GM23338 (cell line): Measurements from ENCODE around the gene AHDC1. TPM values are rescaled to one million over a fixed set of nuclear protein-coding genes. Genes with fewer than 3 reads are reported as not detected.

Experiments
- ATAC-seq: fragments of 200-7000 bp; cut with Tn5 transposase; 3 replicates; pipeline ENCODE4 v1.9.1; 2020
- DNase-seq: peaks from one replicate; pipeline ENCODE4 v3.0.0-alpha.2; 2015; ENCODE audit warnings: low spot score
- H2AFZ ChIP-seq: fragments of 200-600 bp; sonication (generic); 2 replicates; pipeline ENCODE4 v1.8.0; 2016; ENCODE audit warnings: antibody characterized with exemption, mild to moderate bottlenecking, moderate library complexity
- H3F3A ChIP-seq: fragments of 200-600 bp; sonication (generic); replicated peaks from 2 replicates; pipeline ENCODE4 v1.8.0; 2017; ENCODE audit warnings: antibody characterized with exemption, mixed run types, low read depth
- H3K27ac ChIP-seq: fragments of 200-600 bp; sonication (generic); 2 replicates; pipeline ENCODE4 v1.6.1; 2016; ENCODE audit warnings: low read depth
- H3K27me3 ChIP-seq: fragments of 200-600 bp; sonication (generic); 2 replicates; pipeline ENCODE4 v1.8.0; 2016; ENCODE audit warnings: mild to moderate bottlenecking, mixed run types, moderate library complexity; ENCODE audit not compliant: insufficient read depth
- H3K36me3 ChIP-seq: fragments of 200-600 bp; sonication (generic); 2 replicates; pipeline ENCODE4 v1.8.0; 2016; ENCODE audit warnings: mild to moderate bottlenecking; ENCODE audit not compliant: insufficient read depth
- H3K4me1 ChIP-seq: fragments of 200-600 bp; sonication (generic); 2 replicates; pipeline ENCODE4 v1.8.0; 2016; ENCODE audit warnings: mild to moderate bottlenecking, moderate library complexity; ENCODE audit not compliant: insufficient read depth
- H3K4me2 ChIP-seq: fragments of 200-600 bp; sonication (generic); 2 replicates; pipeline ENCODE4 v1.7.1; 2017; ENCODE audit warnings: mixed run types
- H3K4me3 ChIP-seq: fragments of 200-600 bp; sonication (generic); 2 replicates; pipeline ENCODE4 v1.6.1; 2016; ENCODE audit warnings: mixed run types
- H3K79me2 ChIP-seq: fragments of 200-600 bp; sonication (generic); replicated peaks from 2 replicates; pipeline ENCODE4 v1.8.0; 2017; ENCODE audit warnings: mild to moderate bottlenecking; ENCODE audit not compliant: insufficient read depth
- H3K9me2 ChIP-seq: fragments of 200-600 bp; sonication (generic); 2 replicates; pipeline ENCODE4 v1.8.0; 2017; ENCODE audit not compliant: insufficient read depth
- H4K20me1 ChIP-seq: fragments of 200-600 bp; sonication (generic); replicated peaks from 2 replicates; pipeline ENCODE4 v1.8.0; 2017; ENCODE audit warnings: mild to moderate bottlenecking; ENCODE audit not compliant: insufficient read depth
- H3K27ac Mint-ChIP-seq: 2 replicates; pipeline ENCODE4 v1.8.0; 2020; ENCODE audit warnings: inconsistent platforms, mild to moderate bottlenecking, moderate library complexity, mixed read lengths
- H3K27me3 Mint-ChIP-seq: 3 replicates; pipeline ENCODE4 v1.8.0; 2022; ENCODE audit warnings: low read depth, mild to moderate bottlenecking, moderate library complexity, mixed read lengths, inconsistent platforms; ENCODE audit not compliant: insufficient read depth, poor library complexity
- H3K36me3 Mint-ChIP-seq: 3 replicates; pipeline ENCODE4 v1.8.0; 2021; ENCODE audit warnings: low read depth, mild to moderate bottlenecking, inconsistent platforms, moderate library complexity, mixed read lengths
- H3K4me1 Mint-ChIP-seq: 3 replicates; pipeline ENCODE4 v1.8.0; 2020; ENCODE audit warnings: mild to moderate bottlenecking, inconsistent platforms, mixed read lengths
- H3K4me3 Mint-ChIP-seq: 3 replicates; pipeline ENCODE4 v1.8.0; 2021; ENCODE audit warnings: moderate library complexity, mild to moderate bottlenecking, inconsistent platforms, mixed read lengths
- H3K9me3 Mint-ChIP-seq: 3 replicates; pipeline ENCODE4 v1.8.0; 2020; ENCODE audit warnings: moderate library complexity, mild to moderate bottlenecking, inconsistent platforms, mixed read lengths
- CREB1 ChIP-seq: fragments of 250-450 bp; sonication (Bioruptor Pico); IDR thresholded peaks from 2 replicates; pipeline ENCODE4 v1.5.0; 2020; ENCODE audit warnings: low read depth, mild to moderate bottlenecking, moderate library complexity
- EZH2 ChIP-seq: fragments of 200-600 bp; sonication (generic); IDR thresholded peaks from one replicate; pipeline ENCODE4 v1.8.0; 2017; ENCODE audit warnings: antibody characterized with exemption, mild to moderate bottlenecking, low read depth; ENCODE audit not compliant: unreplicated experiment
- EZH2phosphoT487 ChIP-seq: fragments of 200-600 bp; sonication (generic); IDR thresholded peaks from one replicate; pipeline ENCODE4 v1.8.1; 2018; ENCODE audit warnings: antibody characterized with exemption; ENCODE audit not compliant: unreplicated experiment
- NANOG ChIP-seq: IDR thresholded peaks from 2 replicates; pipeline ENCODE4 v1.6.1; 2016; ENCODE audit warnings: antibody characterized with exemption, borderline replicate concordance
- POLR2AphosphoS5 ChIP-seq: IDR thresholded peaks from 2 replicates; pipeline ENCODE4 v1.6.1; 2016; ENCODE audit warnings: antibody characterized with exemption, low read depth
- STAT1 ChIP-seq: IDR thresholded peaks from one replicate; pipeline ENCODE4 v1.6.1; 2016; ENCODE audit warnings: antibody characterized with exemption; ENCODE audit not compliant: unreplicated experiment
- ZNF114 ChIP-seq: fragments of 250-450 bp; sonication (Bioruptor Pico); IDR thresholded peaks from 2 replicates; pipeline ENCODE4 v1.5.0; 2020; ENCODE audit warnings: mild to moderate bottlenecking, moderate library complexity
- ZNF331 ChIP-seq: fragments of 250-450 bp; sonication (Bioruptor Pico); IDR thresholded peaks from 2 replicates; pipeline ENCODE4 v1.5.0; 2020; ENCODE audit warnings: low read depth, mild to moderate bottlenecking, moderate library complexity
- polyA plus RNA-seq: library from polyadenylated mRNA; unstranded; fragments of >200 nt; fragmentation: Nextera tagmentation; extraction: Ambion mirVana; gene quantifications from 2 replicates; pipeline ENCODE4 v1.2.1, GENCODE V29; 2016
- total RNA-seq: library from RNA; depleted of rRNA; stranded (reverse); fragments of >200 nt; shearing (Covaris generic); gene quantifications from 2 replicates; pipeline ENCODE4 v1.2.3, GENCODE V29; 2014
- TF ChIP-seq, protein P1 (sequence below): IDR thresholded peaks from 2 replicates; pipeline ENCODE4 v1.6.1; 2016; ENCODE audit warnings: antibody characterized with exemption
- TF ChIP-seq, protein P2 (sequence below): fragments of 250-450 bp; sonication (Bioruptor Pico); IDR thresholded peaks from 2 replicates; pipeline ENCODE4 v1.5.0; 2020; ENCODE audit warnings: mild to moderate bottlenecking, moderate library complexity
- TF ChIP-seq, protein P3 (sequence below): IDR thresholded peaks from one replicate; pipeline ENCODE4 v1.6.1; 2018; ENCODE audit warnings: antibody characterized with exemption; ENCODE audit not compliant: unreplicated experiment
- TF ChIP-seq, protein P4 (sequence below), 2 experiments: fragments of 200-600 bp in 1 of 2; sonication (generic) in 1 of 2; conservative IDR thresholded peaks; 2 replicates each; pipeline versions ENCODE4 v1.5.1 to v1.6.1; 2016 to 2017; ENCODE audit warnings: antibody characterized with exemption in 2 of 2, low read depth in 2 of 2, mild to moderate bottlenecking in 2 of 2, moderate library complexity in 1 of 2

The AHDC1 gene
- total and polyA plus RNA-seq, 2 experiments from 2014 or later: 8.3 to 22.2 TPM

DNA sequence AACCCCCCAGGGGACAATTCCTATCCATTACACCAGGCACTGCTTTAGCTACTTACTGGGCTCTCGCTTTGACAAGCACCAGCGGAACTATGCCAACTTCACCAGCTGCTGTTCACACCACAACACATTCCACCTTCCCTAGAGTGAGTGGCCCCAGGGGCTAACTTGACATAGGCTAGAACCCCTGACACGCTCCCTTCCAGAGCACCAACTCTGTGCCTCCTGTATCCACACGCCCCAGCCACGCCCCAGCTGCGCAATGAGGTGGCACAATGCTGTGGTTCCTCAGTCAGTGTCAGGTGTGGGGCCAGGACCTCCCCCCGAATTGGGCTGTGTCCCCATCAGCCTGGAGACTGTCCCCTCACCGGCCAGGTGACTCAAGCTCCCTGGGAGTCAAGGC lies 42.7 kb upstream of the AHDC1 start (continued):
- TF ChIP-seq POLR2AphosphoS5 (no peak), ZNF114 (CRISPR knock-in tag) (no peak)
- TF ChIP-seq, protein P1, sequence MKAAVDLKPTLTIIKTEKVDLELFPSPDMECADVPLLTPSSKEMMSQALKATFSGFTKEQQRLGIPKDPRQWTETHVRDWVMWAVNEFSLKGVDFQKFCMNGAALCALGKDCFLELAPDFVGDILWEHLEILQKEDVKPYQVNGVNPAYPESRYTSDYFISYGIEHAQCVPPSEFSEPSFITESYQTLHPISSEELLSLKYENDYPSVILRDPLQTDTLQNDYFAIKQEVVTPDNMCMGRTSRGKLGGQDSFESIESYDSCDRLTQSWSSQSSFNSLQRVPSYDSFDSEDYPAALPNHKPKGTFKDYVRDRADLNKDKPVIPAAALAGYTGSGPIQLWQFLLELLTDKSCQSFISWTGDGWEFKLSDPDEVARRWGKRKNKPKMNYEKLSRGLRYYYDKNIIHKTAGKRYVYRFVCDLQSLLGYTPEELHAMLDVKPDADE: no peak

DNA sequence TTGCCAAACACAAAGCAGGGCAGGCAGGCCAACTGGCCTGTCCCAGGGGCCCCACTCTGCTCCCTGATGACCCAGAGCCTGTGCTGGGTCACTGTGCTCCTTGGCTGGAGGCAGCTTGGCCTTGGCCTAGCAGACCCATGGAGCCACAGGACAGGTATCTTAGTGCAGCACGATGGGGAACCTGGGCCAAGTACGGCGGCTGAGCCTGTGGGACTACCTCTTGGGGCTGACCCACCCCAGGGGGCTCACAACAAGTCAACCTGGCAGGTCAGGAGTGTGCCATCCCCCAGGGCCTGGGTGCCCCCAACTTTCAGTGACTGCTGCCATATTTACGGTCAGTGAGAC lies 41.1 kb upstream of the AHDC1 start:
- H3F3A ChIP-seq: peaks cover 6% of the 10 kb centered on the region; the same call in 1 of the 2 replicates
- Mint-ChIP-seq H3K27ac (no peak overlapping the region), H3K4me1 (peaks cover 14% of the 10 kb centered on the region), H3K4me3 (no peak overlapping the region), H3K9me3 (no peaks in the 10 kb centered on the region; the same call in 2 of the 3 replicates), H3K27me3 (peaks cover 4% of the 10 kb centered on the region), H3K36me3 (no peaks in the 10 kb centered on the region)
- no peak overlapping the region for H3K4me2 ChIP-seq
- ATAC-seq (no peak), DNase-seq (no peak)
- no peaks in the 10 kb centered on the region for H3K79me2 ChIP-seq
- peaks cover 9% of the 10 kb centered on the region; the same call in 1 of the 2 replicates for H3K4me1 ChIP-seq
- H3K36me3 ChIP-seq: no peaks in the 10 kb centered on the region
- H3K4me3 ChIP-seq: no peak overlapping the region
- H3K9me2 ChIP-seq: no peaks in the 10 kb centered on the region; the same call in 1 of the 2 replicates
- no peaks in the 10 kb centered on the region for H4K20me1 ChIP-seq
- no peak overlapping the region for H2AFZ ChIP-seq
- no peak overlapping the region for H3K27ac ChIP-seq
- H3K27me3 ChIP-seq: no peaks in the 10 kb centered on the region
- TF ChIP-seq EZH2: no peak
- TF ChIP-seq, protein P1: no peak
- TF ChIP-seq, protein P2, sequence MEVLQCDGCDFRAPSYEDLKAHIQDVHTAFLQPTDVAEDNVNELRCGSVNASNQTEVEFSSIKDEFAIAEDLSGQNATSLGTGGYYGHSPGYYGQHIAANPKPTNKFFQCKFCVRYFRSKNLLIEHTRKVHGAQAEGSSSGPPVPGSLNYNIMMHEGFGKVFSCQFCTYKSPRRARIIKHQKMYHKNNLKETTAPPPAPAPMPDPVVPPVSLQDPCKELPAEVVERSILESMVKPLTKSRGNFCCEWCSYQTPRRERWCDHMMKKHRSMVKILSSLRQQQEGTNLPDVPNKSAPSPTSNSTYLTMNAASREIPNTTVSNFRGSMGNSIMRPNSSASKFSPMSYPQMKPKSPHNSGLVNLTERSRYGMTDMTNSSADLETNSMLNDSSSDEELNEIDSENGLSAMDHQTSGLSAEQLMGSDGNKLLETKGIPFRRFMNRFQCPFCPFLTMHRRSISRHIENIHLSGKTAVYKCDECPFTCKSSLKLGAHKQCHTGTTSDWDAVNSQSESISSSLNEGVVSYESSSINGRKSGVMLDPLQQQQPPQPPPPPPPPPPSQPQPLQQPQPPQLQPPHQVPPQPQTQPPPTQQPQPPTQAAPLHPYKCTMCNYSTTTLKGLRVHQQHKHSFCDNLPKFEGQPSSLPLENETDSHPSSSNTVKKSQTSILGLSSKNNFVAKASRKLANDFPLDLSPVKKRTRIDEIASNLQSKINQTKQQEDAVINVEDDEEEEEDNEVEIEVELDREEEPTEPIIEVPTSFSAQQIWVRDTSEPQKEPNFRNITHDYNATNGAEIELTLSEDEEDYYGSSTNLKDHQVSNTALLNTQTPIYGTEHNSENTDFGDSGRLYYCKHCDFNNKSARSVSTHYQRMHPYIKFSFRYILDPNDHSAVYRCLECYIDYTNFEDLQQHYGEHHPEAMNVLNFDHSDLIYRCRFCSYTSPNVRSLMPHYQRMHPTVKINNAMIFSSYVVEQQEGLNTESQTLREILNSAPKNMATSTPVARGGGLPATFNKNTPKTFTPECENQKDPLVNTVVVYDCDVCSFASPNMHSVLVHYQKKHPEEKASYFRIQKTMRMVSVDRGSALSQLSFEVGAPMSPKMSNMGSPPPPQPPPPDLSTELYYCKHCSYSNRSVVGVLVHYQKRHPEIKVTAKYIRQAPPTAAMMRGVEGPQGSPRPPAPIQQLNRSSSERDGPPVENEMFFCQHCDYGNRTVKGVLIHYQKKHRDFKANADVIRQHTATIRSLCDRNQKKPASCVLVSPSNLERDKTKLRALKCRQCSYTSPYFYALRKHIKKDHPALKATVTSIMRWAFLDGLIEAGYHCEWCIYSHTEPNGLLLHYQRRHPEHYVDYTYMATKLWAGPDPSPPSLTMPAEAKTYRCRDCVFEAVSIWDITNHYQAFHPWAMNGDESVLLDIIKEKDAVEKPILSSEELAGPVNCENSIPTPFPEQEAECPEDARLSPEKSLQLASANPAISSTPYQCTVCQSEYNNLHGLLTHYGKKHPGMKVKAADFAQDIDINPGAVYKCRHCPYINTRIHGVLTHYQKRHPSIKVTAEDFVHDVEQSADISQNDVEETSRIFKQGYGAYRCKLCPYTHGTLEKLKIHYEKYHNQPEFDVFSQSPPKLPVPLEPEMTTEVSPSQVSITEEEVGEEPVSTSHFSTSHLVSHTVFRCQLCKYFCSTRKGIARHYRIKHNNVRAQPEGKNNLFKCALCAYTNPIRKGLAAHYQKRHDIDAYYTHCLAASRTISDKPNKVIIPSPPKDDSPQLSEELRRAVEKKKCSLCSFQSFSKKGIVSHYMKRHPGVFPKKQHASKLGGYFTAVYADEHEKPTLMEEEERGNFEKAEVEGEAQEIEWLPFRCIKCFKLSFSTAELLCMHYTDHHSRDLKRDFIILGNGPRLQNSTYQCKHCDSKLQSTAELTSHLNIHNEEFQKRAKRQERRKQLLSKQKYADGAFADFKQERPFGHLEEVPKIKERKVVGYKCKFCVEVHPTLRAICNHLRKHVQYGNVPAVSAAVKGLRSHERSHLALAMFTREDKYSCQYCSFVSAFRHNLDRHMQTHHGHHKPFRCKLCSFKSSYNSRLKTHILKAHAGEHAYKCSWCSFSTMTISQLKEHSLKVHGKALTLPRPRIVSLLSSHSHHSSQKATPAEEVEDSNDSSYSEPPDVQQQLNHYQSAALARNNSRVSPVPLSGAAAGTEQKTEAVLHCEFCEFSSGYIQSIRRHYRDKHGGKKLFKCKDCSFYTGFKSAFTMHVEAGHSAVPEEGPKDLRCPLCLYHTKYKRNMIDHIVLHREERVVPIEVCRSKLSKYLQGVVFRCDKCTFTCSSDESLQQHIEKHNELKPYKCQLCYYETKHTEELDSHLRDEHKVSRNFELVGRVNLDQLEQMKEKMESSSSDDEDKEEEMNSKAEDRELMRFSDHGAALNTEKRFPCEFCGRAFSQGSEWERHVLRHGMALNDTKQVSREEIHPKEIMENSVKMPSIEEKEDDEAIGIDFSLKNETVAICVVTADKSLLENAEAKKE (CRISPR knock-in tag): no peak
- no peak for TF ChIP-seq ZNF114 (CRISPR knock-in tag)
- TF ChIP-seq CREB1 (CRISPR knock-in tag): no peak
- TF ChIP-seq ZNF331 (CRISPR knock-in tag): no peak
- TF ChIP-seq, protein P3, sequence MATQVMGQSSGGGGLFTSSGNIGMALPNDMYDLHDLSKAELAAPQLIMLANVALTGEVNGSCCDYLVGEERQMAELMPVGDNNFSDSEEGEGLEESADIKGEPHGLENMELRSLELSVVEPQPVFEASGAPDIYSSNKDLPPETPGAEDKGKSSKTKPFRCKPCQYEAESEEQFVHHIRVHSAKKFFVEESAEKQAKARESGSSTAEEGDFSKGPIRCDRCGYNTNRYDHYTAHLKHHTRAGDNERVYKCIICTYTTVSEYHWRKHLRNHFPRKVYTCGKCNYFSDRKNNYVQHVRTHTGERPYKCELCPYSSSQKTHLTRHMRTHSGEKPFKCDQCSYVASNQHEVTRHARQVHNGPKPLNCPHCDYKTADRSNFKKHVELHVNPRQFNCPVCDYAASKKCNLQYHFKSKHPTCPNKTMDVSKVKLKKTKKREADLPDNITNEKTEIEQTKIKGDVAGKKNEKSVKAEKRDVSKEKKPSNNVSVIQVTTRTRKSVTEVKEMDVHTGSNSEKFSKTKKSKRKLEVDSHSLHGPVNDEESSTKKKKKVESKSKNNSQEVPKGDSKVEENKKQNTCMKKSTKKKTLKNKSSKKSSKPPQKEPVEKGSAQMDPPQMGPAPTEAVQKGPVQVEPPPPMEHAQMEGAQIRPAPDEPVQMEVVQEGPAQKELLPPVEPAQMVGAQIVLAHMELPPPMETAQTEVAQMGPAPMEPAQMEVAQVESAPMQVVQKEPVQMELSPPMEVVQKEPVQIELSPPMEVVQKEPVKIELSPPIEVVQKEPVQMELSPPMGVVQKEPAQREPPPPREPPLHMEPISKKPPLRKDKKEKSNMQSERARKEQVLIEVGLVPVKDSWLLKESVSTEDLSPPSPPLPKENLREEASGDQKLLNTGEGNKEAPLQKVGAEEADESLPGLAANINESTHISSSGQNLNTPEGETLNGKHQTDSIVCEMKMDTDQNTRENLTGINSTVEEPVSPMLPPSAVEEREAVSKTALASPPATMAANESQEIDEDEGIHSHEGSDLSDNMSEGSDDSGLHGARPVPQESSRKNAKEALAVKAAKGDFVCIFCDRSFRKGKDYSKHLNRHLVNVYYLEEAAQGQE: no peak
- no peak for TF ChIP-seq NANOG
- no peak for TF ChIP-seq POLR2AphosphoS5
- TF ChIP-seq, protein P4, sequence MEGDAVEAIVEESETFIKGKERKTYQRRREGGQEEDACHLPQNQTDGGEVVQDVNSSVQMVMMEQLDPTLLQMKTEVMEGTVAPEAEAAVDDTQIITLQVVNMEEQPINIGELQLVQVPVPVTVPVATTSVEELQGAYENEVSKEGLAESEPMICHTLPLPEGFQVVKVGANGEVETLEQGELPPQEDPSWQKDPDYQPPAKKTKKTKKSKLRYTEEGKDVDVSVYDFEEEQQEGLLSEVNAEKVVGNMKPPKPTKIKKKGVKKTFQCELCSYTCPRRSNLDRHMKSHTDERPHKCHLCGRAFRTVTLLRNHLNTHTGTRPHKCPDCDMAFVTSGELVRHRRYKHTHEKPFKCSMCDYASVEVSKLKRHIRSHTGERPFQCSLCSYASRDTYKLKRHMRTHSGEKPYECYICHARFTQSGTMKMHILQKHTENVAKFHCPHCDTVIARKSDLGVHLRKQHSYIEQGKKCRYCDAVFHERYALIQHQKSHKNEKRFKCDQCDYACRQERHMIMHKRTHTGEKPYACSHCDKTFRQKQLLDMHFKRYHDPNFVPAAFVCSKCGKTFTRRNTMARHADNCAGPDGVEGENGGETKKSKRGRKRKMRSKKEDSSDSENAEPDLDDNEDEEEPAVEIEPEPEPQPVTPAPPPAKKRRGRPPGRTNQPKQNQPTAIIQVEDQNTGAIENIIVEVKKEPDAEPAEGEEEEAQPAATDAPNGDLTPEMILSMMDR (conservative IDR thresholded peaks at IDR 0.05; ENCODE audit: low read depth in 2 of 2): no peak
- no peak for TF ChIP-seq STAT1
- TF ChIP-seq EZH2phosphoT487: no peak
